C4-2B (cell line): ENCODE measurements around the gene SEPTIN2.

Source experiments
- ZFX ChIP-seq: fragments of 450-650 bp; IDR thresholded peaks from 2 replicates; pipeline ENCODE4 v1.6.1; 2017
- TF ChIP-seq, protein P1 (sequence below): fragments of 450-650 bp; conservative IDR thresholded peaks from 2 replicates; pipeline ENCODE4 v1.5.1; 2017; ENCODE audit warnings: mild to moderate bottlenecking

- TF ChIP-seq, protein P1, sequence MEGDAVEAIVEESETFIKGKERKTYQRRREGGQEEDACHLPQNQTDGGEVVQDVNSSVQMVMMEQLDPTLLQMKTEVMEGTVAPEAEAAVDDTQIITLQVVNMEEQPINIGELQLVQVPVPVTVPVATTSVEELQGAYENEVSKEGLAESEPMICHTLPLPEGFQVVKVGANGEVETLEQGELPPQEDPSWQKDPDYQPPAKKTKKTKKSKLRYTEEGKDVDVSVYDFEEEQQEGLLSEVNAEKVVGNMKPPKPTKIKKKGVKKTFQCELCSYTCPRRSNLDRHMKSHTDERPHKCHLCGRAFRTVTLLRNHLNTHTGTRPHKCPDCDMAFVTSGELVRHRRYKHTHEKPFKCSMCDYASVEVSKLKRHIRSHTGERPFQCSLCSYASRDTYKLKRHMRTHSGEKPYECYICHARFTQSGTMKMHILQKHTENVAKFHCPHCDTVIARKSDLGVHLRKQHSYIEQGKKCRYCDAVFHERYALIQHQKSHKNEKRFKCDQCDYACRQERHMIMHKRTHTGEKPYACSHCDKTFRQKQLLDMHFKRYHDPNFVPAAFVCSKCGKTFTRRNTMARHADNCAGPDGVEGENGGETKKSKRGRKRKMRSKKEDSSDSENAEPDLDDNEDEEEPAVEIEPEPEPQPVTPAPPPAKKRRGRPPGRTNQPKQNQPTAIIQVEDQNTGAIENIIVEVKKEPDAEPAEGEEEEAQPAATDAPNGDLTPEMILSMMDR, result no peak
- no peak for TF ChIP-seq ZFX
These were observed 13.6 kb upstream of the SEPTIN2 start for GRCh38 chr2:241302083-241302482.
